ENCODE results near the gene ZC3H7B.

DNA sequence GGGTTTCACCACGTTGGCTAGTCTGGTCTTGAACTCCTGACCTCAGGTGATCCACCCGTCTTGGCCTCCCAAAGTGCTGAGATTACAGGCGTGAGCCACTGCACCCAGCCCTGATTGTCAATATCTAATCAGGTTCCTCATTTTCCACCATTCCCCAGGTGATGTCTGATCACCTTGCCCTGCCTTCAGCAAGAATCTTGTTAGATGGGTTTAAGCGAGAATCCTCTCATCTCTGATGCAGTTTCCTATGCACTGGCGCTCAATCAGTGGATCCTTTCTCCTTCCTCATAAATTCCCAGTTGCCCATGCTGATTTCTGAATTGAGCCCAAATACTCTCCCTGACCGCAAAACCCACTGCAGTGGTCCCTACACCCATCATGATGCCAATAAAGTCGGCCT, 664 bp upstream of the ZC3H7B start:
- TF ChIP-seq, protein P1, sequence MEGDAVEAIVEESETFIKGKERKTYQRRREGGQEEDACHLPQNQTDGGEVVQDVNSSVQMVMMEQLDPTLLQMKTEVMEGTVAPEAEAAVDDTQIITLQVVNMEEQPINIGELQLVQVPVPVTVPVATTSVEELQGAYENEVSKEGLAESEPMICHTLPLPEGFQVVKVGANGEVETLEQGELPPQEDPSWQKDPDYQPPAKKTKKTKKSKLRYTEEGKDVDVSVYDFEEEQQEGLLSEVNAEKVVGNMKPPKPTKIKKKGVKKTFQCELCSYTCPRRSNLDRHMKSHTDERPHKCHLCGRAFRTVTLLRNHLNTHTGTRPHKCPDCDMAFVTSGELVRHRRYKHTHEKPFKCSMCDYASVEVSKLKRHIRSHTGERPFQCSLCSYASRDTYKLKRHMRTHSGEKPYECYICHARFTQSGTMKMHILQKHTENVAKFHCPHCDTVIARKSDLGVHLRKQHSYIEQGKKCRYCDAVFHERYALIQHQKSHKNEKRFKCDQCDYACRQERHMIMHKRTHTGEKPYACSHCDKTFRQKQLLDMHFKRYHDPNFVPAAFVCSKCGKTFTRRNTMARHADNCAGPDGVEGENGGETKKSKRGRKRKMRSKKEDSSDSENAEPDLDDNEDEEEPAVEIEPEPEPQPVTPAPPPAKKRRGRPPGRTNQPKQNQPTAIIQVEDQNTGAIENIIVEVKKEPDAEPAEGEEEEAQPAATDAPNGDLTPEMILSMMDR (IDR thresholded peaks at IDR 0.05): no peak
- no peak for TF ChIP-seq POLR2A (IDR thresholded peaks at IDR 0.05)
